GM18519 (cell line): ENCODE measurements around the gene LRRK1.
"Not testable (repeated sequence)": the region's sequence is repeated elsewhere in the genome, so short reads cannot be mapped to it uniquely, and the experiment has no call there.

Experiments used
- ATAC-seq: cut with Tn5 transposase; IDR thresholded peaks from one replicate; pipeline ENCODE4 v1.9.1; 2021; ENCODE audit warnings: mild to moderate bottlenecking, moderate library complexity; ENCODE audit not compliant: unreplicated experiment, low FRiP score

The LRRK1 gene

GRCh38 chr15:101064795-101065569, 145.8 kb downstream of the LRRK1 start:
- no peak for ATAC-seq

GRCh38 chr15:101065570-101066221, 146.5 kb downstream of the LRRK1 start:
- no peak for ATAC-seq

GRCh38 chr15:101066501-101067408, 147.6 kb downstream of the LRRK1 start:
- no peak for ATAC-seq

- ATAC-seq = no peak
These were observed 148.7 kb downstream of the LRRK1 start for GRCh38 chr15:101067660-101068522.

- ATAC-seq = no peak
These were observed 149.4 kb downstream of the LRRK1 start for GRCh38 chr15:101068523-101068960.

GRCh38 chr15:101068961-101069653, 149.9 kb downstream of the LRRK1 start:
- ATAC-seq = no peak

- no peak for ATAC-seq
These were observed 150.5 kb downstream of the LRRK1 start for GRCh38 chr15:101069654-101069973.

- ATAC-seq = no peak
These were observed 150.9 kb downstream of the LRRK1 start for GRCh38 chr15:101070024-101070423.

- no peak for ATAC-seq
These were observed 151.5 kb downstream of the LRRK1 start for GRCh38 chr15:101070502-101071273.

GRCh38 chr15:101071651-101072050, 152.5 kb downstream of the LRRK1 start:
- no peak for ATAC-seq

- ATAC-seq = not testable (repeated sequence)
These were observed 153.1 kb downstream of the LRRK1 start for GRCh38 chr15:101072235-101072634.

GRCh38 chr15:101077806-101078668, 158.9 kb downstream of the LRRK1 start:
- not testable (repeated sequence) for ATAC-seq

- no peak for ATAC-seq
These were observed 159.6 kb downstream of the LRRK1 start for GRCh38 chr15:101078669-101079323.

- no peak for ATAC-seq
These were observed 162.7 kb downstream of the LRRK1 start for GRCh38 chr15:101081900-101082299.

- no peak for ATAC-seq
These were observed 164.3 kb downstream of the LRRK1 start for GRCh38 chr15:101083336-101084045.

- no peak for ATAC-seq
These were observed 165.6 kb downstream of the LRRK1 start for GRCh38 chr15:101084801-101085200.

- no peak for ATAC-seq
These were observed 166.1 kb downstream of the LRRK1 start for GRCh38 chr15:101085311-101085700.
